GM06990 (cell line): ENCODE data around the gene TMEM252.

Experiments
- DNase-seq: peaks from one replicate; pipeline ENCODE4 v3.0.0-alpha.2; 2011; ENCODE audit not compliant: insufficient read length; ENCODE audit errors: extremely low read depth
- H3K27me3 ChIP-seq: replicated peaks from 2 replicates; pipeline ENCODE4 v1.6.0; 2011; ENCODE audit warnings: low read length; ENCODE audit not compliant: control insufficient read depth, insufficient read depth
- H3K36me3 ChIP-seq: 2 replicates; pipeline ENCODE4 v1.5.1; 2011; ENCODE audit warnings: low read length; ENCODE audit not compliant: control insufficient read depth, insufficient read depth
- H3K4me3 ChIP-seq: replicated peaks from 2 replicates; pipeline ENCODE4 v1.5.1; 2011; ENCODE audit warnings: low read depth, mild to moderate bottlenecking, control low read depth, low read length
- CTCF ChIP-seq: IDR thresholded peaks from 2 replicates; pipeline ENCODE4 v1.5.1; 2011; ENCODE audit warnings: low read length, control low read depth, mild to moderate bottlenecking, inconsistent platforms; ENCODE audit not compliant: insufficient read depth, poor library complexity, severe bottlenecking

TMEM252 gene

GRCh38 chr9:68540712-68541535 lies at the start of gene TMEM252:
TMEM252 (minus strand) TSS chr9:68540883; CDS start chr9:68540814, 69 bp downstream.
- no peak for TF ChIP-seq CTCF
- no peak within 1 kb of the TSS for H3K4me3 ChIP-seq
- H3K27me3 ChIP-seq = no peaks in the 10 kb centered on the region
- no peaks in the 10 kb centered on the region for H3K36me3 ChIP-seq
- DNase-seq = no peak

GRCh38 chr9:68585034-68585761 lies 44.5 kb upstream of the TMEM252 start:
- DNase-seq = no peak
- no peaks in the 10 kb centered on the region for H3K27me3 ChIP-seq
- TF ChIP-seq CTCF = no peak
- no peak overlapping the region for H3K4me3 ChIP-seq
- no peaks in the 10 kb centered on the region for H3K36me3 ChIP-seq

- H3K36me3 ChIP-seq = no peaks in the 10 kb centered on the region
- TF ChIP-seq CTCF = peak; percentile 100
- DNase-seq = peak; percentile 38
- H3K4me3 ChIP-seq = no peak overlapping the region
- H3K27me3 ChIP-seq = no peaks in the 10 kb centered on the region
These were observed 43.7 kb upstream of the TMEM252 start for GRCh38 chr9:68584189-68585033.

GRCh38 chr9:68581696-68582095 lies 41.0 kb upstream of the TMEM252 start:
- no peaks in the 10 kb centered on the region for H3K27me3 ChIP-seq
- H3K36me3 ChIP-seq = no peaks in the 10 kb centered on the region
- H3K4me3 ChIP-seq = no peak overlapping the region
- no peak for DNase-seq
- no peak for TF ChIP-seq CTCF

GRCh38 chr9:68577774-68578591 lies 37.3 kb upstream of the TMEM252 start:
- no peak for TF ChIP-seq CTCF
- peak; percentile 61 for DNase-seq
- Histone ChIP-seq H3K27me3 (no peaks in the 10 kb centered on the region), H3K36me3 (no peaks in the 10 kb centered on the region), H3K4me3 (no peak overlapping the region)
